IPS-NIHi7 (cell line): Measurements from ENCODE around the gene TNFRSF18.
"Not testable (repeated sequence)": the region's sequence is repeated elsewhere in the genome, so short reads cannot be mapped to it uniquely, and the experiment has no call there.

Experiments used
- DNase-seq: peaks from one replicate; pipeline ENCODE4 v3.0.0; 2012; ENCODE audit warnings: mixed read lengths; ENCODE audit errors: extremely low spot score

TNFRSF18 gene, protein sequence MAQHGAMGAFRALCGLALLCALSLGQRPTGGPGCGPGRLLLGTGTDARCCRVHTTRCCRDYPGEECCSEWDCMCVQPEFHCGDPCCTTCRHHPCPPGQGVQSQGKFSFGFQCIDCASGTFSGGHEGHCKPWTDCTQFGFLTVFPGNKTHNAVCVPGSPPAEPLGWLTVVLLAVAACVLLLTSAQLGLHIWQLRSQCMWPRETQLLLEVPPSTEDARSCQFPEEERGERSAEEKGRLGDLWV

DNA sequence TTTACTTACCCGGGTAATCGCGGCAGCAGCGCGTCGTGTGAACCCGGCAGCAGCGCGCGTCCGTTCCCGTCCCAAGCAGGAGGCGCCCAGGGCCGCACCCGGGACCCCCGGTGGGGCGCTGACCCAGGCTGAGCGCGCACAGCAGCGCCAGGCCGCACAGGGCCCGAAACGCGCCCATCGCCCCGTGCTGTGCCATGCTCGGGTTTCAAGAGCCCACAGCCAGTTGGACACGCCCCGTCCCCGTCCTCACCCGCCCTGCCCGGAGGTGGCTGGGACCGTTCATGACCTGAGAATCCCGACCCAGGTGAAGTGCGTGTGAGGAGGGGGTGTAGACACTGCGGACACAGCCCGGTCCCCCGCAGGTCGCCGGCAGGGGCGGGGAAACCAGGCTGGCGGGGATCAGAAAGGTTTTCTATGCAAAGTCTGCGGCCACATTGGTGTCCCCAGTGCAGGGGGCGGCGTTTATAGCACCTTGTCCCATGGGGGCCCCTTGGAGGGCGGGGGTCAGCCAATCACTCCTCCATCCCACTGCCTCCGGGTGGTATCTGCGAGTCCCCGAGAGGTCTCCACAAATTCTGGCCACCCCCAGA, at the start of gene TNFRSF18:
TNFRSF18 (minus strand) TSS at position 217 of the 590 bp plus-strand sequence; CDS start at position 196, 21 bp downstream.
- peak; percentile 64 for DNase-seq

DNA sequence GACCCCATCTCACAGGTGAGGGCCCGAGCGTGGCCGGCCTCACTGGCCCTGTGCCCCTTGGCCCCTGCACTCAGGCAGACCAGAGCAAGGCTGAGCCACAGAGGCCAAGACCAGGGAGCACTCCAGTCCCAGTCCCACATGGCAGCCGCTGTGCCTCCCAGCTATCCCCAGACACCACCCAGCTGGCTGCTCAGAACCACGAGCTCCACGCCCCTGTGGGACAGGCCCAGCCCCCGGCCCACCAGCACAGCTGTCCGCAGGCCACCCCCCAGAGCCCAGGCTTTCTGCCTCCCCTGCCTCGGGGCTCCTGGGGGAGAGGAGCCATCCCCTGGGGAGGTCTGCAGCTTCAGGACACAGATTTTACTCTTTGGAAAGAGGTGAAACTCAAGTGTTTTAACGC, 49.2 kb upstream of the TNFRSF18 start:
- no peak for DNase-seq

DNA sequence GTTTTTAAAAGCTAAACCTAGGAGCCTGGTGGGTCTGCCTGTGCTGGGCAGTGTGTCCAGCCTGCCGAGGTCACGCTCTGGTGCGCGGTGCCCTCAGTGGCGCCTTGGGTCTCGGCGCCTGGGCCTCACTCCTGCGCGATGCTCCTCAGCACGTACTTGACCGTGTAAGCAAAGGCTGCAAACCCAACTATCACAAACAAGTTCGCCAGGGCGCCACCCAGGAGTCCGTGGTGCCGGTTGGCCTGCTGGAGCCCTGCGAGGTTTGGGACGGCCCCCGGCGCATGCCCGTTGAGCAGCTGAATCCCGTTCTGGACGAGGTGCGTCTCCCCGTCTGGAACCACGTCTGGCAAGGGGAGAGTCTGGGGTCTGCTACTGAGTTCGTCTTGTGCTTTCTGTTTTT, 48.7 kb upstream of the TNFRSF18 start:
- no peak for DNase-seq

DNA sequence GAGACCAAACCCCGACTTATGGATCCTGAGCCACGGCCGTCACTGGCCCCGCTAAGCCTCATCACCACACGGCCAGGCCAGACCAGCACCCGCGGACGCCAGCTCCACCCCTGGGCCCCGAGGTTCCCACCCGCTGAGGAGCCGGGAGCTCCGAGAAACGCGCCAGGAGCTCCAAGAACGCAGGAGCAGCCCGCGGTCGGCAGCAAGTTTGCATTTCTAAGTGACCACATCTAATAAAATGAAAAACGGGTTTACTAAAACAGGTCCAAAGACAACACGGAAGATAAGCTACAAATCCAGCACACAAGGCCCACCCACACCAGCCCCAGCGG, 48.2 kb upstream of the TNFRSF18 start:
- no peak for DNase-seq

DNA sequence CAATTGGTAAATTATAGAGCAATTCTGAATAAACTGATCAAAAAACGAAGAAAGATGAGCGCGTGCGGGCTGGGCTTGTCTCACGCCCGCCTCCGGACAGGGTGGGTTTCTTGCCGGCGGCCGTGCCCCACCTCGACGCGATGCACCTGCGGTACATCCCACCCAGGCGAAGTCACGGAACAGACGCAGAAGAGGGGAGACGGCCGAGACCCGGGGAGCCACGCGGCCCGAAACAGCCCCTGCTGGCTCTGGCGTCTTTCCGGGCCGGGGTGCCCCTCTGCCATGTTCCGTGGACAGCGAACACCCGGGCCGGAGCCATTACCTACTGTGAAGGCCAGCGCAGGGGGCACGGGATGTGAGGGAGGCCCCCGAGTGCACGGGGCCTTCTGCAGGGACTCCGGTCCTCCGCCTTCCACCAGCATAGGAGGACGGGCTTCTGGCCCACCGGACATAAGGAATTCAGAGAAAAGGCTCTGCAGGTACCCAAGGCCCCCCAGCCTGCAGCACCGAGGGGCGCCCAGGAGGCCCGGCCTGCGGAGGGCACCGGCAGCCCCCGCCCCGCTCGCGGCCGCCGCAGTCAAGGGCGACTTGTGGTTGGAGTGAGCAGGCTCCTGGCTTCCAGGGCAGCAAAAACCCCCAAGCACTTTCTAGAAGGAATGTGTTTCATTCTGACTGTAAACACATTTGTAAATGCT, 47.7 kb upstream of the TNFRSF18 start:
- no peak for DNase-seq

DNA sequence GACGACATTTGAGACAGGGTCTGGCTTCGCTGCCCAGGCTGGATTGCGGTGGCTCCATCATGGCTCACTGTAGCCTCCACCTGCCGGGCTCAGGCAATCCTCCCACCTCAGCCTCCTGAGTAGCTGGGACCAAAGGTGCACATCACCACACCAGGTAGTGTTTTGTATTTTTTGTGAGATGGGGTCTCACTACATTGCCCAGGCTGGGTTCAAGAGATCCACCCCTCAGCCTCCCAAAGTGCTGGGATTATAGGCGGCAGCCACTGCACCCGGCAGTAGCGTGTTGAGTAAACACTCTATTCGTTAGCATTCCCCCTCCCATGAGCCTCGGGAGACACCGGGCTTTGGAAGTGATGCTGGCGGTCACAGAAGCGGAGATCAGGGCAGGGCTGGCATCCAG, 46.9 kb upstream of the TNFRSF18 start:
- DNase-seq: no peak

DNA sequence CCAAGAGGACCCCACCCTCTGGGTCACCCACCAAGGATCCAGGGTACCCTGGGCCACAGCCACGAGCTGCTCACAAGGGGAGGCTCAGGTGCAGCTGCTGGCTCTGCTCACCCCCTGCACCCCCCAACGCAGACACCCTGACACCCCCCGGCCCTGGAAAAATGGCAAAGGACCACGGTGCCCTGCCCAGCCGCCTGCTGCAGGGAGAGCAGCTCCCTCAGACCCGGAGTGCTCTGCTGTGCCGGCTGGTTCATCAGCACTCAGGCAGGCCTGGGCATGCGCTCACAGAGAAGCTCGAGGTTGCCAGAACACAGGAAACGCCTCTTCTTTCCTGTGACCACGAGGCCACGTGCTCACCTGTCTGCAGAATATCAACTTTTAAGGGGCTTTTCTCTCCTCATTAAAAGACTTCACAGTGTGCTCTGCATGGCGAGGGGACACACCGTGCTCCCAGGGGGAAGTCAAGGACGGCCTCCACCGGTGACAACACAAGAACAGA, 44.4 kb upstream of the TNFRSF18 start:
- no peak for DNase-seq

DNA sequence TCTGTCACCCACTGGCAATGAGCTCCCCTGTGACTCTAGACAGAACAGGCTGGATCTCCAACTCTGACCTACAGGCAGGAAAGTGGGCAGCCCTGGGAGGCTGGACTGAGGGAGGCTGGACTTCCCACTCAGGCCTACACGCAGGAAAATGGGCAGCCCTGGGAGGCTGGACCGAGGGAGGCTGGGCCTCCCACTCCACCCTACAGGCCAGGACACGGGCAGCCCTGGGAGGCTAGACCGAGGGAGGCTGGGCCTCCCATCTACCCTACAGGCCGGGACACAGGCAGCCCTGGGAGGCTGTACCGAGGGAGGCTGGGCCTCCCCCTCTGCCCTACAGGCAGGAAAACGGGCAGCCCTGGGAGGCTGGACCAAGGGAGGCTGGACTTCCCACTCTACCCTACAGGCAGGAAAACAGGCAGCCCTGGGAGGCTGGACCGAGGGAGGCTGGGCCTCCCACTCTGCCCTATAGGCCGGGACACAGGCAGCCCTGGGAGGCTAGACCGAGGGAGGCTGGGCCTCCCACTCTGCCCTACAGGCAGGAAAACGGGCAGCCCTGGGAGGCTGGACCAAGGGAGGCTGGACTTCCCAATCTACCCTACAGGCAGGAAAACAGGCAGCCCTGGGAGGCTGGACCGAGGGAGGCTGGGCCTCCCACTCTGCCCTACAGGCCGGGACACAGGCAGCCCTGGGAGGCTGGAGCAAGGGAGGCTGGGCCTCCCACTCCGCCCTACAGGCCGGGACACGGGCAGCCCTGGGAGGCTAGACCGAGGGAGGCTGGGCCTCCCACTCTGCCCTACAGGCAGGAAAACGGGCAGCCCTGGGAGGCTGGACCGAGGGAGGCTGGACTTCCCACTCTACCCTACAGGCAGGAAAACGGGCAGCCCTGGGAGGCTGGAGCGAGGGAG, 41.9 kb upstream of the TNFRSF18 start:
- DNase-seq: not testable (repeated sequence)

DNA sequence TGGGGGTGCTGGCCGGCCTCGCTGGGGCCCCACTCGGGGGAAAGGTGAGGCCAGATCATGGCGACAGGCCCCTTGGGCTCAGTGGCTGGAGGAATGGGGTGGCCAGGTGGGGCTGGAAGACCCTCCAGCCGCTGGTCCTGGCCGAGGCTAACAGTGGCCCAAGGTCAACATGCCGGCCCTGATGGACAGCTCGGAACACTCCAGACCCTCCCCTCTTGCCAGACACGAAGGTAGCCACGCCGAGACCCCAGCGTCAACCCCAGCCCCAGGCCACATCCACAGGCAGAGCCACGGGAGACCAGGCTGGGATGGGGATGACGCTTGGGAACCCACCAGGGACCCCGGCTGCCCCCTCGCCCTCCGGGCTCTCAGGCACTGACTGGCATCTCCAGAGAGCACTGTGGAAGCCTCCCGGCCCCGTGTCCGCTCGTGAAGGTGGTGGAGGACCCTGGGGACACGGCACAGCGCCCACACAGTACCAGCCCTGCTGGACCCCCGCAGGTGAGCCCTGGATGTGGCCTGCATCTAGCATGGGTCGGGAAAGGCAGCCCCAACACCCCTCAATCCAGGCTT, 41.0 kb upstream of the TNFRSF18 start:
- no peak for DNase-seq

DNA sequence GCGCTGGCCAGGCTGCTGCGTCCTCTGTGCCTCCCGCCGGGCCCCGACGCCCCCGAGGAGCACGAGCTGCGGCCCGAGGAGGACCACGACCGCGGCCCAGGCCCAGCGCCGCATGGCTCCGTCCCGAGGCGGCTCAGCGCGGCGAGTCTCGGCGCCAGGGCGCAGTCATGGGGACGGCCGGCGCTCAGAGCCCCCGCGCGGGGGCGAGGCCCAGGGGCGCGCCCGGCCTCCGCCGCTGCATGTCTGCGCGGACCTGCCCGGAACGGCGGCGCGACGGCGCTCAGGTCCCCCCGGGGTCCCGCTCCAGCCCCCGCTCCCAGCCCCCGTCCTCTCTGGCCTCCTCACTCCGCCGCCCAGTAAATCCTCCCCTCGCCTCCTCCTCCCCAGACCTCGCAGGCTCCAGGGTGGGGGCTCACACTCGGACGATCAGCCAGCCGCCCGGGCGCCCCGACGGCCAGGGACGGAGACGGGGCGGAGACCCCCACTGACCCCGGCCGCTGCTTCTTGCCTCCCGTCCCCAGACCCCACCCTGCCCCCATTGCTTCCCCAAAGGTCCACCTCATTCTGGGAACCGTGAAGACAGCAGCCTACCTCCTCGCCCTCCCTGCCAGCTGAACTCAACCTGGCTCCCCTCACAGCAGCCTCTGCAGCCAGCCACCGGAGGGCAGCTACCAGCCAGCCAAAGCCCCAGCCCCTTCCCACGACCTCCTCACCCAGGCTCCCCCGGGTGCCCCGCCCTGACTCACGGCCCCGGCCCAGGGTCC, 40.4 kb upstream of the TNFRSF18 start, which contains the start of gene C1QTNF12:
C1QTNF12 (minus strand) TSS at position 146 of the 764 bp plus-strand sequence; CDS start at position 114, 32 bp downstream.
- peak; percentile 71 for DNase-seq

DNA sequence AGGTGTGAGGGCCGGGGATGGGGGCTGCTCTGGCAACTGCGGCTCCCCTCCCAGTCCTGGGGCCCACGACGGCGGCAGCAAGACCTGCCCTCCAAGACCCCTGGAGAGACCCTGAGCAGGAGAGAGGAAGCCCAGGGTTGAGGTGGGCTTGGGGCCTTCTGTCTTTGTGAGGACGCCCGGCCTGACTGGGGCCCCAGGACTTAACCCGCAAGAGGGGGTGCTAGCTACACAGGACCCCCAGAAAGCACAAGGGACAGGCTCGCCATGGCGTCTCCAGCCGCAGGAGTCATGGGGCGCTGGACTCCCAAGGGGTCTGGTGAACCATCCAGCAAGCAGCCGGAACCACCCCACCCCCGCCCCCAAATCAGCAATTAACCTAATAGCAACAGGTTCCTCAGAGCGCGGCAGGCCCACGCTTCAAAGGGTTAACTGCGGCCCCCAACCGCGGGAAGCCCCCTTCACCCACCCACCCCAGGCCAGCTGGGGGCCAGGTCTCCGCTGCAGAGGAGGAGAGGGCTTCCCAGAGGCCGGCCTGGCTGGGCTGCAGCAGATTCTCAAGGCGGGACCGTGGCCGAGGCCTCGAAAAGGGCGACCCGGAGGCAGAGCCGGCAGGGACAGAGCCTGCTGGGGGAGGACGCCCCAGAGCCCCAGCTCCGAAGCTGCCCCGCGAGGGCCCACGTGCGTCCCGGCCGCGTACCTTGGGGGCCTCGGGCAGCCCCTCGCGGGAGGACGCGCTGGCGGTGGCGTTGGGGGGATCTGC, 39.6 kb upstream of the TNFRSF18 start:
- DNase-seq: no peak

DNA sequence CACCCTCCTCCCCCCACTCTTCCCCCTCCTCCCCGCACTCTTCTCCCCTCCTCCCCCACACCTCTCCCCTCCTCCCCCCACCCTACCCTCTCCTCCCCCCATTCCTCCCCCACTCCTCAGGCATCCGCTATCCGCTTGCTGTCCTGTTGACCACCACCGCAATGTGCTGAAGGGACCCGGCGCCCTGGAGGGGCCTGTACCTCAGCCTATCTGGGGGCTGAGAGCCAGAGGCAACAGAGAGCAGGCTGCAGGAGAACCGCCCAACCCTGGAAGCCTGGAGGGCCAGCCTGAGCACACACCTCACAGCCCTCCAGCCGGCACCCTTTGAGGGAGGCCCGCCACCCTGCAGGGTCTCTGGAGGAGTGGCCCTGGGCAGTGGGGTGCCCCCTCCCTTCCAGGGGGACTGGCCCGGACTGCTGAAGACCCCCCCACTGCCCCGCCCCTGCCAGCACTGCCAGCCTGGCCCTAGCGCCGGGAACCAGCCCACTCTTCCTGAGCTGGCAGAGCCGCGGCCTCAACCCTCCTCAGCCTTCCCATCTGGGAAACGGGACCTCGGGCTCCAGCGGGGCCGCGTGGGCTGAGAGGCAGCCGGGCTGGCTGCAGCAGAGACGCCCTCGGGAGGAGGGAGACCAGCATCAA, 38.9 kb upstream of the TNFRSF18 start:
- no peak for DNase-seq

DNA sequence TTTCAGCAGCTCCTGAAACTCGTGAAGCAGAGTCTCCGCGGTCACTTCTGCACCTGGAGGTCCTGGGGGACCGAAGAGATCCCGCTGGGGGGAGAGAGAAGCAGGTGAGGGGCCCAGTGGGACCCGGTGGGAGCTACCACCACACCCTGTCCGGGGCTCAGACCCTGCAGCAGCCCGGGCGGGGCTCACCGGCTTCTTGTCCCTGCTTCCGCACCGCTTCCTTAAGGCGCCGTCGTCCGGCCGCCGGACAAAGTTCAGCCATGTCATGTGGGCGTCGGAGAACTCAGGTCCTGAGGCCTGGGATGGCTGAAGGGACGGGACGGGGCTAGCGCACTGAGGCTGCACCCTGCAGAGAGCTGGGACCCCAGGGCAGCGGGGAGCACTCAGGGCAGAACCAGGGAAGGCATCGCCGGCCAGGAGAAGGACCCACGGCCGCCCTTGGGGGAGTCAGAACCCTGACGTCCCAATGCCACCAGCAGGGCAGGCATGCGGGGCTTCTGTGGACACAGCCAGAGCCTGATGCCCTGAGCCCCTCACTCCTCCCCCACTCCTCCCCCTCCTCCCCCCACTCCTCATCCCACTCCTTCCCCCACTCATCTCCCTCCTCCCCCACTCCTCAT, 37.9 kb upstream of the TNFRSF18 start:
- no peak for DNase-seq

DNA sequence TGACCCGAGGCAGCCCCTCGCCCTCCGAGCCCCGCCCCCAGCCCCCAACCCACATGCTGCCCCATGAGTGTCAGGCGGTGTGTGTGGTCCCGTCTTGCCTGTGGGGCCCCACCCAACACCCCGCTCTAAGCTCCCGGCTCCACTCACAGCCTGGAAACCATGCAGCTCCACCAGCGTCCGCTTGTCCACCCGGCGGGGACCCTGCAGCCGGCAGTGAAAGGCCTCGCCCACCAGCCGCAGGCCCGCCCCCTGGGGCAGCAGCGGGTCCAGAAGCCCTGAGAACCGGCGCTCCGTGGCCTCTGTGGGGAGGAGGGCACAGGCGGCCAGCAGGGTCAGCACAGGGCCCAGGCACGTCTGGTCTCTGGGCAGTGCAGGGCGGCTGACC, 37.4 kb upstream of the TNFRSF18 start:
- DNase-seq: no peak

DNA sequence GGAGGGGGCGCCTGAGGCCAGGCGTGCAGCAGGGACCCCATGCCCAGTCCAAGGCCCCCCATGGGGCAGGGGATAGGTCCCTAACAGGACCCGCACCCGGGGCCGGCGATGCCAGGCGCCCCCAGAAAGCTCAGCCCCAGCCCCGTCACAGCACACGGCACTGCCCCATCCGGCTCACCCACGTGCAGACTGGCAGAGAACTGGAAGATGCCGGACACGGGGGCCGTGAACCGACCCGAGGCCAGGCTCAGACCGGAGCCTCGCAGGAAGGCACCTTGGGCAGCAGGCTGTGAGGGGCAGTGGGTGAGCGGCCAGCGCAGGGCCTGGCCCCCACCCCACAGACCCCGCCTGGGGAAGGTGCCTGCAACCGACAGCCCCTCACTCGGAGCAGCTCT, 36.9 kb upstream of the TNFRSF18 start:
- DNase-seq: no peak

DNA sequence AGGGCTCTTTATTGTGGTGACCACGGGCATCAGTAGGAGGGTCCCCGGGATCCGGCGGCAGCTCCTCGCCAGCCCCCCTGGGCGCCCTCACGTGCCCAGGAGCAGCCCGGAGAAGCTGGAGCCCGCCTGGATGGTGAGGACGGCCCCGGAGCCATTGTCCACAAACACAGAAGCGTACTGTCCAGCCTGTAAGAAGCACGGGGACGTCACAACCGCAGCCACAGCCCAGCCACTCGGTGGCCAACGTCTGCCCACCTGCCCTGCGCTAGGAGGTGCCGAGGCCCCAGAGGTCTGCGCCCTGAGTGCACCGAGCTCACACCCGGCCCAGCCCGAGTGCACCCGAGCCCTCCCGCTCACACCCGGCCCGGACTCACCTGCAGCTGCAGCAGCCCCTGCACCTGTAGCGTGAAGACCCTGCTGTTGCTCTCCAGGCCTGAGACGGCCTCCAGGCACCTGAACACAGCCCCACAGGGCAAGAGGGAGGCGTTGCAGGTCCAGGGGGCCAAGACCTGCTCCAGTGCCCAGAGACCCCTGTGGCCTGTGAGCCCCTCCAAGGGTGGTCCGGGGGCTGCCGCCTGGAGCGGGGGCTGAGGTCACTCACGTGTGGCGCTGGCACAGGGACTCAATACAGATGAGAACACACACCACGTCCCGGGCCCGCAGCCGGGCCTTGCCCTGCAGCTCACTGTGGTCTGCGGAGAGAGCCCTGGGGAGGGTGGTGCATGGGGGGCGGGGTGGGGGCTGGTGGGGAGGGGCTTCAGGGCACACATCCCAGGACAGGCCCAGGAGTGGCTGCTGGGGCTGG, 36.3 kb upstream of the TNFRSF18 start:
- no peak for DNase-seq

DNA sequence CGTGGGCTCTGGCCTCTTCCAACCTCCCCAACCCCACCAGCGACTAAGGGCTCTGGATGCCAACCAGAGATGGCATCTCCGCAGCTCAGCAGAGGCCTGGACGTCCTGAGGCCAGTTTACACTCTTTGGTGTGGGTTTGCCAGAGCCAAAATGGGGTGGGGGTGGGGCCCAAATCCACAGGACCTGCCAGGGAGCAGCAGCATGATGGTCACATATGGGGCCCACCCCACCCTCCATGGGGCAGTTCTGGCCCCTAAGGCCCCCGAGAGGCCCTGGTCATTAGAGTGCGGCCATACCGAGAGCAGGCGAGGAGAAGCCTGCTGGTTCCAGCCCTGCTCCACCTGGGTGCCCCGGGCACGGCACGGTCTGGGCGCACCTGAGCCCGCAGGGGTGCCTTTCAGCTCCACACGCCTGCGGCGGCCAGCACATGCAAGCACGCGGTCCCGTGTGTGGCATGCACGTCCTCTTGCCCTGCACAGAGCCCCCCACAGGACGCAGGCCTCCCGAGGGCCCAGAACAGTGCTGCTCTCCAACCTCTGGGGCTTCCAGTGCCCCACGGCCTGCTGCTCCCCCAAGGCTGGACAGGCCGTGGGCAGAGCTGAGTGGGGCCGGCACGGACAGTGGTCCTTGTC, 35.3 kb upstream of the TNFRSF18 start:
- DNase-seq: no peak
